ENCODE data around the gene SMARCD1. TPM values are rescaled to one million over a fixed set of nuclear protein-coding genes. Genes with fewer than 3 reads are reported as not detected.

Gene SMARCD1
- total RNA-seq, 4 donors from 2014 or later, result 4.1 to 54.6 (median 39.6) TPM

DNA sequence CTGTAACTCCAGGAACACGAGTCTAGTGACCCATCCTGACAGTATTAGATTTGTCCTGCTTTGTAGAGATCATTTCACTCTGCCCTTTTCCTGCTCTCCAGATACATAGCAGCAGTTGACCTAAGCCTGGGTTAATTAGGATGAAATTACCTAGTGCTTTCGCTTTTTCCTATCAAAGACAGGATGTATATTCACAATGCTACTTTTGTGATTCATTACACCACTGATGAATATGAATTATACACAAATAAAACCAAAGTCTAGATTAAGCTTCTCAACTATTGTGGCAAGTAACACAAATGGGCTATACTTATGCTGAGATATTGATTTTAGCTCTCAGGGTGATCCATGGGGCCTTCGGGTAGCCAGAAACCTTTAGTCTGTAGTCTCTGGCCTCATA lies 64.2 kb downstream of the SMARCD1 start:
- no peaks in the 10 kb centered on the region for H3K36me3 ChIP-seq
- no peaks in the 10 kb centered on the region for H3K4me1 ChIP-seq
- no peaks in the 10 kb centered on the region for H3K9me3 ChIP-seq
- no peak overlapping the region for H3K4me3 ChIP-seq
- no peak for DNase-seq
- no peaks in the 10 kb centered on the region for H3K27me3 ChIP-seq
- TF ChIP-seq, protein P1, sequence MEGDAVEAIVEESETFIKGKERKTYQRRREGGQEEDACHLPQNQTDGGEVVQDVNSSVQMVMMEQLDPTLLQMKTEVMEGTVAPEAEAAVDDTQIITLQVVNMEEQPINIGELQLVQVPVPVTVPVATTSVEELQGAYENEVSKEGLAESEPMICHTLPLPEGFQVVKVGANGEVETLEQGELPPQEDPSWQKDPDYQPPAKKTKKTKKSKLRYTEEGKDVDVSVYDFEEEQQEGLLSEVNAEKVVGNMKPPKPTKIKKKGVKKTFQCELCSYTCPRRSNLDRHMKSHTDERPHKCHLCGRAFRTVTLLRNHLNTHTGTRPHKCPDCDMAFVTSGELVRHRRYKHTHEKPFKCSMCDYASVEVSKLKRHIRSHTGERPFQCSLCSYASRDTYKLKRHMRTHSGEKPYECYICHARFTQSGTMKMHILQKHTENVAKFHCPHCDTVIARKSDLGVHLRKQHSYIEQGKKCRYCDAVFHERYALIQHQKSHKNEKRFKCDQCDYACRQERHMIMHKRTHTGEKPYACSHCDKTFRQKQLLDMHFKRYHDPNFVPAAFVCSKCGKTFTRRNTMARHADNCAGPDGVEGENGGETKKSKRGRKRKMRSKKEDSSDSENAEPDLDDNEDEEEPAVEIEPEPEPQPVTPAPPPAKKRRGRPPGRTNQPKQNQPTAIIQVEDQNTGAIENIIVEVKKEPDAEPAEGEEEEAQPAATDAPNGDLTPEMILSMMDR (IDR thresholded peaks at IDR 0.05), result no peak
- intact Hi-C loops (cut with DNase I; ENCODE audit: low total_unique reads), result no loop called here
- H3K27ac ChIP-seq, result no peak overlapping the region

Other genes with a start within 250 kb of the SMARCD1 start
- 1 to 10 TPM; 2.1 to 7.2 (median 2.7) TPM for gene BCDIN3D, start 242.2 kb upstream of the SMARCD1 start, total RNA-seq
- 10 to 100 TPM in 1 of 4 donors, 1 to 10 TPM in 3; 1.0 to 11.9 (median 5.5) TPM for gene FAIM2, start 181.4 kb upstream of the SMARCD1 start, total RNA-seq
- gene AQP2, start 134.6 kb upstream of the SMARCD1 start, total RNA-seq, result not detected
- gene AQP5, start 123.5 kb upstream of the SMARCD1 start, total RNA-seq, result 1 to 10 TPM in 1 of 4 donors, not detected in 3; 2.3 TPM
- under 1 TPM in 1 of 4 donors, not detected in 3; 0.35 TPM for gene AQP6, start 112.4 kb upstream of the SMARCD1 start, total RNA-seq
- gene RACGAP1, start 59.8 kb upstream of the SMARCD1 start, total RNA-seq, result 10 to 100 TPM in 1 of 4 donors, 1 to 10 TPM in 3; 8.5 to 57.8 (median 9.3) TPM
- gene ASIC1, start 27.7 kb upstream of the SMARCD1 start, total RNA-seq, result 1 to 10 TPM in 2 of 4 donors, not detected in 2; 3.5 to 5.6 TPM
- not detected for gene GPD1, start 18.7 kb downstream of the SMARCD1 start, total RNA-seq
- 100 to 1,000 TPM in 1 of 4 donors, 10 to 100 TPM in 3; 14.3 to 121 (median 45.4) TPM for gene COX14, start 26.9 kb downstream of the SMARCD1 start, total RNA-seq
- gene CERS5, start 82.0 kb downstream of the SMARCD1 start, total RNA-seq, result 10 to 100 TPM in 3 of 4 donors, 1 to 10 TPM in 1; 9.1 to 73.9 (median 40.5) TPM
- gene LIMA1, start 198.2 kb downstream of the SMARCD1 start, total RNA-seq, result 100 to 1,000 TPM in 2 of 4 donors, 10 to 100 TPM in 2; 85.0 to 140 (median 116) TPM